Suppressor macrophage treated with lipopolysaccharide for 1 hour (primary cell): ENCODE measurements around the gene SPG11.
"Not testable (repeated sequence)": the region's sequence is repeated elsewhere in the genome, so short reads cannot be mapped to it uniquely, and the experiment has no call there.

Experiments used
- DNase-seq, 3 donors: peaks; one replicate each; pipeline ENCODE4 v3.0.0-alpha.2; 2020 to 2022

The SPG11 gene

DNA sequence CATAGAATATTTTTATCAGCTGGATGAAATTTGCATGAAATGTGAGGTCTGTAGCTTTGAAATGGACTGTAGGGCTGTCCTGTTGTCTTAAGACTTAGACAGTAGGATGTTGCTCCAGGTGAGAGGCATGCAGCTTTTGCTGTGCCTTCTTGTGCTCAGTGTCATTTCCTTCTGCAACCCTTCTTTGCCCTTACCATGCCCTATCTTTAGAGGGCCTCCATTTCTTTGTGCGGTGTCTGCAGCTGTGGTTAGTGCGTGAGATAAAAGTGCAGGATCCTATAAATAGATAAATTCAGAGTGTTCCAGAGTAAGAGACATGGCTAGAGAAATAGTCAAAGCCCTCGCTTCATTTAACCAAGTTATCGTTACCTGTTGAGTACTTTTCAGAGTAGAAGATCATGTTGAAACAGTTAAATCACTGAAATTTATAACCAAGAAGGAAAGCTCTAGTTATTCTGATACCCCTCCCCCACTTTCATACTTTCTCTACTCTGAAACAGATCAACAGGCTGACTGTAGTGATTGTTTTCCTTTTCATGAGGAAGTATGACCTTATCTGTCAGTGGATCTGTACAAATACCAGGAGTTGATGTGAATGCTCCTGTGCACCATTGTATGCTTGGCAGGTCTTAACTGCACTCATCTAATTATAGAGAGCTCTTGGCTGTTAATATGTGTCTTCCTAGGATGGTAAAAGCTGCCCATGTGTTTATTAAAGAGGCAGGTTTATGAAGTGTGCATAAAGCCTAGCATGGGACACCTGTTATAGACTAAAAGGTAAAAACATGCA is 108.3 kb downstream of the SPG11 start:
- DNase-seq = no peak

DNA sequence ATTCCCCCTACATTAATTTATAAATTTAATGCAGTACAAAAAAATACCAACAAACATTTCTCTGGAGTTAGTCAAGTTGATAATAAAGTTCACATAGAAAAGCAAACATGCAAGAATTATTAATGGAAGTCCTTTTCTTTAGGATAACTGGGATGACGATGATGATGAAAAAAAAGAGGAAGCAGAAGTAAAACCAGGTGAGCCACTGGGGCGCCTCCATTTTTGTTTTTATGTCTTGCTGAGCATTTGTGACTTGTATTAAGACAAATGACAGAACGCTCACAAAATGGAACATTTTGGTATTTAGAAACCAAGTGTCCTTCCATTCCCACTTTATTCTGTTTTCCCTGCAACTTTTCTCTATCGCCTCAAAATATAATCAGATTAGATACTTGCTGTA is 112.7 kb downstream of the SPG11 start:
- DNase-seq = no peak

DNA sequence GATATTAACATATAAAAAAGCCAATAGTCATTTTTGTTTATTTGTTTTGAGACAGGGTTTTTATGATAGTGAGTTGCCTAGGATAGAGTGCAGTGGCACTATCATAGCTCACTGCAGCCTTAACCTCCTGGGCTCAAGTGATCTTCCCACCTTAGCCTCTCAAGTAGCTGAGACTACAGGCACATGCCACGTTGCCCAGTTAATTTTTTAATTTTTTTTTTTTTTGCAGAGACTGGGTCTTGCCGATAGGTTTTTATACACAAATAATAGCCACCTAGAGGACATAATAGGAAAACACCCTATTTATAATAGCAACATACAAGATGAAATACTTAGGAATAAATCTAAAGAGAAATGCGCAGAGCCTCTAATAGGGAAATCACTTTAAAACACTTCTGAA is 113.2 kb downstream of the SPG11 start:
- DNase-seq = peak; percentile 3 to 56 (median 45)

DNA sequence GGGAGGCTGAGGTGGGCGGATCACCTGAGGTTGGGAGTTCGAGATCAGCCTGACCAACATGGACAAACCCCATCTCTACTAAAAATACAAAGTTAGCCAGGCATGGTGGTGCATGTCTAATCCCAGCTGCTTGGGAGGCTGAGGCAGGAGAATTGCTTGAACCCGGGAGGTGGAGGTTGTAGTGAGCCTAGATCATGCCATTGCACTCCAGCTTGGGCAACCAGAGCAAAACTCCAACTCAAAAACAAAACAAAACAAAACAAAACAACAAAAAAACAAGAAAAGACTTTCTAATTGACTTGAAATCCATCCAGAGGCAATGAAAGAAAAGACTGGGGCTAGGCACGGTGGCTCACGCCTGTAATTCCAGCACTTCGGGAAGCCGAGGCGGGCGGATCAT is 114.3 kb downstream of the SPG11 start:
- DNase-seq = not testable (repeated sequence)

GRCh38 chr15:44545913-44546802 is 117.3 kb downstream of the SPG11 start:
- peak; percentile 64 to 83 (median 80) for DNase-seq

GRCh38 chr15:44544745-44545144 is 118.7 kb downstream of the SPG11 start:
- DNase-seq = not testable (repeated sequence)

- no peak for DNase-seq
Observed at GRCh38 chr15:44542596-44542995, 120.9 kb downstream of the SPG11 start.

DNA sequence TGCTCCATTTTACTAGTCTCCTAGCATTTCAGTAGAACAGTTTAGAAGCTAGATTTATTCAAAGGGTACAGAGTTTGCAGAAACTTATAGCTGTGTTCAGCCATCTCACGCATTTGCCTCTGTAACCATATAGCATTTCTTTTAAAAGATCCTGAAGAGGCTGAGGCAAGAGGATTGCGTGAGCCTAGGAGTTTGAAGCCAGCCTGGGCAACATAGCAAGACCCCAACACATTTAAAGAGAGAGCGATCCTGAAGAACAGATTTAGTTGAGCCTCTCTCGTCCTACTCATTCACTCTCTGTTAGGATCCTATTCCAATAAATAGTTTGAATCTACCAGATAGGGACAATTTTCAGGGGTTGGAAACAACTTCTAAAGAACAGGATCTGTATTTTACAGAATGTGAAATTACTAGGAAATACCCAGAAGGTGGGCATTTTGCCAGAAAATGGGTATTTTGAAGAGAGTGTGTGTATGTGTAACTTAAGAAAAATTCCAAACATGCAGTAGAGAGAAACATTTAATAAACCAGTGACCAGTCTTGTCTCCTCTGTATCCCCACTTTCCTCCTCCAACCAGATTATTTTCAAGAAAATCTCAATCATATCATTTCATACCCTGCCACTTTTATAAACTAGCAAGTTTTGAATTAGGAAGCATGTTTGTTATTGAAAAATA is 122.0 kb downstream of the SPG11 start:
- peak; percentile 59 to 66 (median 64) for DNase-seq

- peak; percentile 29 to 46 (median 40) for DNase-seq
Observed at GRCh38 chr15:44537735-44538240, 125.7 kb downstream of the SPG11 start.

GRCh38 chr15:44536962-44537734 is 126.3 kb downstream of the SPG11 start, which contains the start of gene EIF3J:
TSS of gene EIF3J (plus strand) at chr15:44537147. CDS start at chr15:44537195, 48 bp downstream.
- DNase-seq = peak; percentile 97 to 98 (median 98)

DNA sequence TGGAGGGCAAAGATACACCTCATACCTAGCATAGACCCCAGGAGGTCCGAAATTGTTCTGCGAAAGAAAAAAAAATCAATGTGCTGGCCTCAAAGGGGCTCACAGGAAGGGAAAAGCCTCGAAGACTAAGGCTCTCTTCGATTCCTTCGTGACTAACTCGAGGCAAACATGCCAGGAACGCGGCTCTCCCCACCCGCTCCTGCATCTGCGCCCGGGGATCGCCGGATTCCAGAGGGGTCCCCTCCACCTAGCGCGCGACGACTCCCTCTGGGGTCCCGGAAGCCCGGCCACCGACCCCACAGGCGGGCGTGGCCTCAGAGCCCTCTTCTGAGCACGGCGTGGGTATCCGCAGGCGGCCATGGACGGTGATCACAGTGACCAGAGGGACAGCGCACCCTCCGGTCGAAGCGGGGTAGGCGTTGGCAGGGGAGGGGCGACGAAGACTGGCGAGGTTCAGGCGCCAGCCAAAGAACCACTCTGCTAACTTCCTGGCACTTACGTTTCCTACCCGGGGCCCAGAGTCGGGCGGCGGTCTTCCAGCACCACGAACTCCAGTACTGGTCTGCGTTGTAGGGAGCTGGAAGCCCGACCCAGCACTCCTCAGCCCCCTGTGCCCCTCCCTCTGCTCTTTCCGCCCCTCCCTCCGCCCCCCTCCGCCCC is 127.0 kb downstream of the SPG11 start:
- peak; percentile 90 to 93 (median 92) for DNase-seq

GRCh38 chr15:44535523-44536301 is 127.8 kb downstream of the SPG11 start:
- peak in 1 of 3 donors; percentile 35 for DNase-seq

DNA sequence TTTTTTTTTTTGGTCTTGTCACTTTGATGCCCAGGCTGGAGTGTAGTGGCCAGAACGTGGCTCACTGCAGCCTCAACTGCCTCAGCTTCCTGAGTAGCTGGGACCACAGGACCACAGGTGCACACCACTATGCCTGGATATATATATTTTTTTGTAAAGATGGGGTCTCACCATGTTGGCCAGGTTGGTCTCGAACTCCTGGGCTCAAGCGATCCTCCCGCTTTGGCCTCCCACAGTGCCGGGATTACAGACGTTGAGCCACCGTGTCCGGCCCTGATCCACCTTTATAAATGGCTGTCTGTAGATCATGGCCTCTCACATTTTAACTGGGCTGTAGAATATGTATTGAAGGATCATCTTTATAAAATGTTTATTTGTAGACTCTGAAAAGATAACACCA is 128.4 kb downstream of the SPG11 start:
- no peak for DNase-seq

- peak in 1 of 3 donors; percentile 22 for DNase-seq
Observed at GRCh38 chr15:44532689-44533088, 130.8 kb downstream of the SPG11 start.

GRCh38 chr15:44532275-44532674 is 131.2 kb downstream of the SPG11 start:
- DNase-seq = not testable (repeated sequence)

DNA sequence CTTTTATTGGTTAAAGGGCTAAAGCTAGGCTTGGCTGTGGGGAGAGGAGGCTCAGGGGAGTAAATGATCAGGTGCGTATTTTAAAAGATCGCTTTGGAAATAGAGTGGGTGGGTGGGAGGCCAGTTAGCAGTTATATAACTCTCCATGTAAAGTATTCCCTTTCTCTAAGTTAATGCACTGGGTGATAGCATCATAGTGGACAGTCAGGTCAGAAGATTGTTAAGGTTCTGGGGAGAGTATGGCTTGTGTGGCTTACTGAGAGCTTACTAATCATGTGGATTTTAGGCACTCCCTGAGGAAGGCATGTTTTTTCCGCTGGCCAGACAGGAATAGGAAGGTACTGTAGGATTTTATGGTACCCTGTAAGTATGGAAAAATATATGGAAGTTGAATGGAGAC is 132.8 kb downstream of the SPG11 start:
- no peak for DNase-seq

- no peak for DNase-seq
Observed at GRCh38 chr15:44529864-44530604, 133.4 kb downstream of the SPG11 start.

- no peak for DNase-seq
Observed at GRCh38 chr15:44527241-44527640, 136.2 kb downstream of the SPG11 start.

- no peak for DNase-seq
Observed at GRCh38 chr15:44525018-44525417, 138.4 kb downstream of the SPG11 start.

GRCh38 chr15:44519537-44519936 is 143.9 kb downstream of the SPG11 start:
- no peak for DNase-seq
